HG03469 (cell line): ENCODE results near the gene SH3TC2.
A peak's percentile ranks its signal among the peaks of the same experiment; 100 is the strongest.

ENCODE experiments used
- ATAC-seq: cut with Tn5 transposase; IDR thresholded peaks from one replicate; pipeline ENCODE4 v1.9.1; 2021; ENCODE audit warnings: mild to moderate bottlenecking, moderate library complexity, moderate number of reproducible peaks; ENCODE audit not compliant: unreplicated experiment

The SH3TC2 gene

GRCh38 chr5:148974642-148975327 lies 88.1 kb downstream of the SH3TC2 start:
- ATAC-seq = no peak

GRCh38 chr5:148973455-148973854 lies 89.4 kb downstream of the SH3TC2 start:
- ATAC-seq = no peak

GRCh38 chr5:148972974-148973374 lies 89.9 kb downstream of the SH3TC2 start:
- no peak for ATAC-seq

GRCh38 chr5:148972396-148972795 lies 90.5 kb downstream of the SH3TC2 start:
- ATAC-seq = no peak

GRCh38 chr5:148970876-148971275 lies 92.0 kb downstream of the SH3TC2 start:
- no peak for ATAC-seq

GRCh38 chr5:148970228-148970627 lies 92.6 kb downstream of the SH3TC2 start:
- ATAC-seq = no peak

- no peak for ATAC-seq
Measured at GRCh38 chr5:148969291-148969690, 93.6 kb downstream of the SH3TC2 start.

GRCh38 chr5:148968311-148968710 lies 94.6 kb downstream of the SH3TC2 start:
- no peak for ATAC-seq

- no peak for ATAC-seq
Measured at GRCh38 chr5:148967783-148968182, 95.1 kb downstream of the SH3TC2 start.

- no peak for ATAC-seq
Measured at GRCh38 chr5:148966938-148967337, 95.9 kb downstream of the SH3TC2 start.

GRCh38 chr5:148966348-148966747 lies 96.5 kb downstream of the SH3TC2 start:
- no peak for ATAC-seq

- no peak for ATAC-seq
Measured at GRCh38 chr5:148965511-148966265, 97.2 kb downstream of the SH3TC2 start.

- ATAC-seq = peak; percentile 60
Measured at GRCh38 chr5:148963664-148964063, 99.2 kb downstream of the SH3TC2 start.

- ATAC-seq = no peak
Measured at GRCh38 chr5:148962761-148963324, 100.0 kb downstream of the SH3TC2 start.

- no peak for ATAC-seq
Measured at GRCh38 chr5:148962200-148962550, 100.7 kb downstream of the SH3TC2 start.

- ATAC-seq = no peak
Measured at GRCh38 chr5:148961261-148962199, 101.3 kb downstream of the SH3TC2 start.

- ATAC-seq = no peak
Measured at GRCh38 chr5:148960070-148960769, 102.6 kb downstream of the SH3TC2 start.

GRCh38 chr5:148957591-148958202 lies 105.2 kb downstream of the SH3TC2 start:
- no peak for ATAC-seq

- no peak for ATAC-seq
Measured at GRCh38 chr5:148956477-148957385, 106.1 kb downstream of the SH3TC2 start.
